Tibial artery (tissue), 4 donors: Measurements from ENCODE around the gene CEP131.

Source experiments
- DNase-seq, 2 donors: peaks; one replicate each; pipeline ENCODE4 v3.0.0-alpha.2; 2019
- H3K27ac ChIP-seq, 2 donors: fragments of 200-600 bp; sonication (generic) in 1 of 2; 1 replicate in 1 of 2; 2 replicates in 1 of 2; pipeline ENCODE4 v1.5.1; 2018 to 2019; ENCODE audit warnings: mild to moderate bottlenecking in 1 of 2
- H3K27me3 ChIP-seq, 2 donors: fragments of 200-600 bp; sonication (generic) in 1 of 2; one replicate each; pipeline versions ENCODE4 v1.5.1 to v1.6.0; 2016 to 2019
- H3K36me3 ChIP-seq, 3 donors: fragments of 200-600 bp; sonication (generic) in 2 of 3; one replicate each; pipeline ENCODE4 v1.5.1; 2016 to 2019; ENCODE audit warnings: mild to moderate bottlenecking in 2 of 3
- H3K4me1 ChIP-seq, 4 donors: fragments of 200-600 bp; sonication (generic) in 2 of 4; 1 replicate in 3 of 4; 2 replicates in 1 of 4; pipeline ENCODE4 v1.5.1; 2016 to 2019
- H3K4me3 ChIP-seq, 2 donors: fragments of 200-600 bp; sonication (generic) in 1 of 2; 1 replicate in 1 of 2; 2 replicates in 1 of 2; pipeline ENCODE4 v1.5.1; 2018 to 2019; ENCODE audit warnings: mild to moderate bottlenecking in 2 of 2
- H3K9me3 ChIP-seq, 3 donors: fragments of 200-600 bp; sonication (generic) in 1 of 3; one replicate each; pipeline ENCODE4 v1.5.1; 2016 to 2019
- CTCF ChIP-seq, 2 experiments: fragments of 200-600 bp in 1 of 2; fragments of 450-650 bp in 1 of 2; IDR thresholded peaks; one replicate each; pipeline ENCODE4 v1.5.1; 2017 to 2019; ENCODE audit warnings: antibody characterized with exemption in 2 of 2, mild to moderate bottlenecking in 1 of 2, moderate library complexity in 1 of 2
- intact Hi-C: fragments of 100-400 bp; cut with DNase I; formaldehyde crosslinking; loops from one replicate; pipeline ENCODE4 v1.15.0; 2023; ENCODE audit warnings: low total_unique reads

Gene CEP131

GRCh38 chr17:81239714-81240555 lies 17.2 kb upstream of the CEP131 start:
- H3K4me1 ChIP-seq, result peaks cover 0 to 53% (median 33%) of the 10 kb centered on the region in 4 donors
- intact Hi-C loops, result loop anchor here (2.0 to 10.0 kb wide), 3 partner anchors 17 to 245 kb away; partner anchors contain the start of genes CEP131 and CHMP6
- H3K27me3 ChIP-seq, result no peaks in the 10 kb centered on the region
- peak overlapping the region; percentile 91 to 97 for H3K4me3 ChIP-seq
- H3K9me3 ChIP-seq, result no peaks in the 10 kb centered on the region
- H3K36me3 ChIP-seq, result peaks cover 0 to 22% (median 0%) of the 10 kb centered on the region in 3 donors
- H3K27ac ChIP-seq, result peak overlapping the region; percentile 83 to 86
- TF ChIP-seq CTCF (IDR thresholded peaks at IDR 0.05), result no peak
- no peak for DNase-seq

- Histone ChIP-seq H3K36me3 (peaks cover 0 to 28% (median 1%) of the 10 kb centered on the region in 3 donors), H3K4me3 (peak within 1 kb of the TSS; percentile 91 to 97), H3K4me1 (peaks cover 0 to 53% (median 33%) of the 10 kb centered on the region in 4 donors), H3K27me3 (no peaks in the 10 kb centered on the region), H3K27ac (peak within 1 kb of the TSS; percentile 83 to 86), H3K9me3 (no peaks in the 10 kb centered on the region)
- DNase-seq, result peak; percentile 99
- peak; percentile 25 to 31 for TF ChIP-seq CTCF (IDR thresholded peaks at IDR 0.05)
- intact Hi-C loops, result loop anchor here (2.0 to 10.0 kb wide), 2 partner anchors 16 to 244 kb away; partner anchors contain the start of genes CEP131 and CHMP6
These were observed 16.3 kb upstream of the CEP131 start, which contains the start of the genes NDUFAF8 and TEPSIN for GRCh38 chr17:81238815-81239713. TSS of gene NDUFAF8 (plus strand) at chr17:81239318. CDS start at chr17:81239364, 46 bp downstream. TSS of gene TEPSIN (minus strand) at chr17:81239055. CDS start at chr17:81239033, 22 bp downstream.

GRCh38 chr17:81238490-81238814 lies 15.7 kb upstream of the CEP131 start:
- intact Hi-C loops, result loop anchor here (2.0 to 10.0 kb wide), 2 partner anchors 16 to 244 kb away; partner anchors contain the start of genes CEP131 and CHMP6
- no peak for TF ChIP-seq CTCF (IDR thresholded peaks at IDR 0.05)
- Histone ChIP-seq H3K27me3 (no peaks in the 10 kb centered on the region), H3K4me3 (peak overlapping the region; percentile 91 to 97), H3K4me1 (peaks cover 0 to 53% (median 33%) of the 10 kb centered on the region in 4 donors), H3K9me3 (no peaks in the 10 kb centered on the region), H3K27ac (peak overlapping the region; percentile 82 to 86), H3K36me3 (peaks cover 0 to 34% (median 7%) of the 10 kb centered on the region in 3 donors)
- DNase-seq, result no peak

GRCh38 chr17:81237591-81238489 lies 15.1 kb upstream of the CEP131 start:
- Histone ChIP-seq H3K4me3 (peak overlapping the region; percentile 91 to 97), H3K27ac (peak overlapping the region; percentile 82 to 86), H3K4me1 (peaks cover 0 to 53% (median 33%) of the 10 kb centered on the region in 4 donors), H3K36me3 (peaks cover 0 to 40% (median 13%) of the 10 kb centered on the region in 3 donors), H3K27me3 (no peaks in the 10 kb centered on the region), H3K9me3 (no peaks in the 10 kb centered on the region)
- TF ChIP-seq CTCF (IDR thresholded peaks at IDR 0.05), result no peak
- DNase-seq, result no peak
- intact Hi-C loops, result loop anchor here (2.0 to 10.0 kb wide), 2 partner anchors 15 to 243 kb away; partner anchors contain the start of genes CEP131 and CHMP6
